T-helper 17 cell (primary cell): ENCODE data around the gene NDUFAF3. TPM values are rescaled to one million over a fixed set of nuclear protein-coding genes. Genes with fewer than 3 reads are reported as not detected.
A peak's percentile ranks its signal among the peaks of the same experiment; 100 is the strongest.

Source experiments
- ATAC-seq: fragments of 150-1000 bp; cut with Tn5 transposase; 2 replicates; pipeline ENCODE4 v1.10.0; 2021; ENCODE audit warnings: mild to moderate bottlenecking, moderate library complexity
- DNase-seq, 3 donors: peaks; one replicate each; pipeline versions ENCODE4 v3.0.0 to v3.0.0-alpha.2; 2020 to 2021
- H3K9me3 ChIP-seq: one replicate; pipeline ENCODE4 v1.7.0; 2013; ENCODE audit warnings: low read length, mild to moderate bottlenecking; ENCODE audit not compliant: control insufficient read depth, poor library complexity, severe bottlenecking
- H3K27ac Mint-ChIP-seq: one replicate; pipeline ENCODE4 v1.8.0; 2022; ENCODE audit warnings: mild to moderate bottlenecking, moderate library complexity, mixed read lengths
- H3K27me3 Mint-ChIP-seq: one replicate; pipeline ENCODE4 v1.8.0; 2022; ENCODE audit warnings: mixed read lengths
- H3K36me3 Mint-ChIP-seq: one replicate; pipeline ENCODE4 v1.8.0; 2022; ENCODE audit warnings: low read depth, mixed read lengths
- H3K4me1 Mint-ChIP-seq: one replicate; pipeline ENCODE4 v1.8.0; 2022; ENCODE audit warnings: mild to moderate bottlenecking, mixed read lengths
- H3K4me3 Mint-ChIP-seq: one replicate; pipeline ENCODE4 v1.8.0; 2022; ENCODE audit warnings: mild to moderate bottlenecking, moderate library complexity, mixed read lengths
- total RNA-seq, 4 donors: library from RNA in 2 of 4; stranded (reverse) in 2 of 4; gene quantifications; one replicate each; pipeline ENCODE4 v1.2.3 and lab custom pipeline; 2022 to 2026

The NDUFAF3 gene
- total RNA-seq, 2 donors from 2014 or later = 61.3 to 62.9 TPM

DNA sequence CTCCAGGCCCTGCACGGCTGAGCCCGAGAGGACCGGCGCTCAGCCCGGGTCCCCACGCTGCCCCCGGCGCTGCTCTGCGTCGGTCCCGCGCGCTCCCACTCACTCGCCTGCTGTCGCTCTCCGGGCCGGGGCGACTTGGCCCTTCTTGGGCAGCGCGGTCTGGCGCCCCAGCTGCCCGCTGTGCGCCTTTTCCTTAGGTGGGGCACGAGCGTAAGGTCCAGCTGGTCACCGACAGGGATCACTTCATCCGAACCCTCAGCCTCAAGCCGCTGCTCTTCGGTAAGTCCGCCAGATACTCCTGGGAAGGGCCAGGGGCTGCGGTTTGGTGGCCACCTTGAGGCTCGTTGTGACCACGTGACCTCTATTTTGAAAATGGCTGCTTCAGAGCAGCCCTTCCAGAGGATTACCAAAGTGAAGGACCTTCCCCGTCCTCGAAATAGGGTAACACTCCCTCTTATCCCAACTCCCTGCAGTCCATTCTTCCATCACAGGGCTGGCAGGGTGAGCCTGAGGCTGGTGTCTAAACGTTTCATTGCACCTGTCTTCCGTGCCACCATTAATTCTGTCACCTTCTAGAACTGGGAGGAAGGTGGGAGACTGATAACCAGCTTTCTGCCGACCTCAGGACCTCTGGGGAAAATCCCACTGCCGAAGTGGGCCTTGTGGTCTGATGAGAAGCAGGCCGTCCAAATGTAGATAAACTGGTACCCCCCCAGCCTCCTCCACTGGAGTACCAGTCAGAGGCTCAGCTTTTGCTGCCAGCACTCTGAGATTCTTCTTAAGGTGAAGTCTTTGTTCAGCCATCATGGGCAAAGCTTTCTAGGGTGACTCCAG is 31.1 kb upstream of the NDUFAF3 start:
- Mint-ChIP-seq H3K27me3 (no peaks in the 10 kb centered on the region), H3K36me3 (peaks cover under 1% of the 10 kb centered on the region), H3K4me1 (peaks cover 38% of the 10 kb centered on the region), H3K27ac (peak overlapping the region; percentile 88), H3K4me3 (peak overlapping the region; percentile 97)
- H3K9me3 ChIP-seq = no peaks in the 10 kb centered on the region
- peak in 1 of 3 donors; percentile 23 for DNase-seq
- peak; percentile 30 for ATAC-seq

DNA sequence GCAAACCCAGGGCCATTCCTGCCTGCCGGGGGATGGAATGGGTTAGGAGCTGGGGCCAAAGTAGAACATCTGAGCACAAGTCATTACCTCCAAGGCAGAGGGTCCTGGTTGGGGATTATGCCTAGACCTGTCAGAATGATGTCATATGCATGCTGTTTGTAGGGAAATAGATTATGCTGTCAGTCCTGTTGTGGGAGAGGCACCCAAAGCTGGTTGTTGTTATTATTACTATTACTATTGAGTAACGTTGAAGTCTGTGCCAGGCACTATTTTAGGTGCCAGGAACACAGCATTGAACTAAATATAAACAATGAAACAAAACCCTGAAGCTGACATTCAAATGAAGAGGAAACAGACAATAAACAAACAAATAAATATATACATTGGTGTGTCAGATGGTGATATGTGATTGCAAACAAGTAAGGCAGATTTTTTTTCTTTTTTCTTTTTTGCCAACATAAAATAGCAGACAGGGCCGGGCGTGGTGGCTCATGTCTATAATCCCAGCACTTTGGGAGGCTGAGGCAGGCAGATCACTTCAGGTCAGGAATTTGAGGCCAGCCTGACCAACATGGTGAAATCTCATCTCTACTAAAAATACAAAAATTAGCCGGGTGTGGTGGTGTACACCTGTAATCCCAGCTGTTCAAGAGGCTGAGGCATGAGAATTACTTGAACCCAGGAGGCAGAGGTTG is 29.9 kb upstream of the NDUFAF3 start:
- H3K27me3 Mint-ChIP-seq = no peaks in the 10 kb centered on the region
- H3K4me1 Mint-ChIP-seq = peaks cover 38% of the 10 kb centered on the region
- peak overlapping the region; percentile 97 for H3K4me3 Mint-ChIP-seq
- peak overlapping the region; percentile 88 for H3K27ac Mint-ChIP-seq
- no peak for DNase-seq
- H3K36me3 Mint-ChIP-seq = no peaks in the 10 kb centered on the region
- H3K9me3 ChIP-seq = no peaks in the 10 kb centered on the region
- ATAC-seq = no peak

DNA sequence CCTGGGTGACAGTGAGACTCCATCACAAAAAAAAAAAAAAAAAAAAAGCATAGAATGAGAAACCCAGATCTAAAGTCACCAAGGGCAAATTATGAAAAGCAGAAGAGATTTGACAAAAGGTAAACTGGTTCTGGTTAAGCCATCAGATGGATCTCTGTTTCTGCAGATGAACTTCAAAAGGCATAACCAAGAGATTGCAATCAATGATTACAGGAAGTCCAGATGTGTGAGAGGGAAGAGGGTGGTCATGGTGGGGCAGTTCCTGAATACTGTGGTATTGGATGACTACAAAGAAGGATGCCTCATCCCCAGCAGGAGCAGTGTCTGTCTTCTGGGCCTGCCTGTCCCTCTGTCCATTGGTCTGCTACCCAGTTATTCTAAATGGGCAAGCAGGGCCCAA is 28.1 kb upstream of the NDUFAF3 start:
- no peaks in the 10 kb centered on the region for H3K36me3 Mint-ChIP-seq
- H3K4me3 Mint-ChIP-seq = no peak overlapping the region
- H3K4me1 Mint-ChIP-seq = peaks cover 33% of the 10 kb centered on the region
- no peaks in the 10 kb centered on the region for H3K9me3 ChIP-seq
- DNase-seq (no peak), ATAC-seq (no peak)
- no peaks in the 10 kb centered on the region for H3K27me3 Mint-ChIP-seq
- no peak overlapping the region for H3K27ac Mint-ChIP-seq

DNA sequence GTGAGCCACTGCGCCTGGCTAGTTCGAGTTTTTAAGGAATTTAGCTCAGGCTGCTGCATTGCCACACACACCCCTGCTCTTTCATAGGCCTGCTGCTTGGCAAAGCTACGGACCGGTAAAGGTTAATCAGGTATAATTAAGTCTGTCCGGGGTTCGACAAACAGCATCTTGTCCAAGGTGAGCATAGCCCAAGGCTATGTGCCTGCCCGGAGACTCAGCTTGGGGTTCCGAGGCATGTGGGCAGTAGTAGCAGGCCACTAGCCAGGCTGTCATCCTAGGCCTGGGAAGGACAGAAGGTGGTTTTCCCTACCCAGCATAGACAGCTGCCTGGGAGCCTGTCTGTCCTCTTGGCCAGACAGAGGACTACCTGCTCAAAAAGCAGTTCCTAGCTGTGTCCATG is 25.3 kb upstream of the NDUFAF3 start:
- Mint-ChIP-seq H3K27ac (peak overlapping the region; percentile 4), H3K27me3 (no peaks in the 10 kb centered on the region), H3K4me3 (no peak overlapping the region), H3K36me3 (no peaks in the 10 kb centered on the region), H3K4me1 (peaks cover 15% of the 10 kb centered on the region)
- no peaks in the 10 kb centered on the region for H3K9me3 ChIP-seq
- DNase-seq = no peak
- ATAC-seq = no peak

DNA sequence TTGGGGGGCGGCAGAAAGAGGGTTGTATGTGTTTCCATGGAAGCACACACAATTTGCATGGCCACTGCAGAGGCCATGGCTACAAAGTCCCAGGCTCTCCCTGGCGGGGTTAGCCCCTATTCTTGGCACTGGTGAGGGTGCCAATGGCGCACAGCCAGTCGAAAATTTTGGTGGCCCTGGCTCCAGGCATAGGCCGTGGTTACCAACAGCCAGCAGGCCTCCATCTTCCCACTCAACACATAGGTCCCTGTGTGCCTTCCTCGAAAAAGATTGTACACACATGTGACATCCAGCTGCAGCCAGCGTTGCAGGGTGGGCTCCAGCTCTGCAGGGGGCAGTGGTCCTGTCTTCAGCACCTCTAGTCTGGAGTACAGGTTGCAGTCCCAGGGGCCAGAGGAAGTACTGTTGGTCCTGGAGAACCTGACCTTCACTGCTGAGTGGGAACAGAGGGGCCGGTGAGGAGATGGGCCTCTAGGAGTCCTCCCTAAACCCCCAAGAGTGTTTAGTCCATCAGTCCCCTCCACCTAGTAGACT is 24.8 kb upstream of the NDUFAF3 start:
- H3K4me3 Mint-ChIP-seq = no peak overlapping the region
- H3K27ac Mint-ChIP-seq = peak overlapping the region; percentile 4
- ATAC-seq (no peak), DNase-seq (no peak)
- H3K9me3 ChIP-seq = no peaks in the 10 kb centered on the region
- H3K27me3 Mint-ChIP-seq = no peaks in the 10 kb centered on the region
- peaks cover 11% of the 10 kb centered on the region for H3K4me1 Mint-ChIP-seq
- H3K36me3 Mint-ChIP-seq = no peaks in the 10 kb centered on the region

DNA sequence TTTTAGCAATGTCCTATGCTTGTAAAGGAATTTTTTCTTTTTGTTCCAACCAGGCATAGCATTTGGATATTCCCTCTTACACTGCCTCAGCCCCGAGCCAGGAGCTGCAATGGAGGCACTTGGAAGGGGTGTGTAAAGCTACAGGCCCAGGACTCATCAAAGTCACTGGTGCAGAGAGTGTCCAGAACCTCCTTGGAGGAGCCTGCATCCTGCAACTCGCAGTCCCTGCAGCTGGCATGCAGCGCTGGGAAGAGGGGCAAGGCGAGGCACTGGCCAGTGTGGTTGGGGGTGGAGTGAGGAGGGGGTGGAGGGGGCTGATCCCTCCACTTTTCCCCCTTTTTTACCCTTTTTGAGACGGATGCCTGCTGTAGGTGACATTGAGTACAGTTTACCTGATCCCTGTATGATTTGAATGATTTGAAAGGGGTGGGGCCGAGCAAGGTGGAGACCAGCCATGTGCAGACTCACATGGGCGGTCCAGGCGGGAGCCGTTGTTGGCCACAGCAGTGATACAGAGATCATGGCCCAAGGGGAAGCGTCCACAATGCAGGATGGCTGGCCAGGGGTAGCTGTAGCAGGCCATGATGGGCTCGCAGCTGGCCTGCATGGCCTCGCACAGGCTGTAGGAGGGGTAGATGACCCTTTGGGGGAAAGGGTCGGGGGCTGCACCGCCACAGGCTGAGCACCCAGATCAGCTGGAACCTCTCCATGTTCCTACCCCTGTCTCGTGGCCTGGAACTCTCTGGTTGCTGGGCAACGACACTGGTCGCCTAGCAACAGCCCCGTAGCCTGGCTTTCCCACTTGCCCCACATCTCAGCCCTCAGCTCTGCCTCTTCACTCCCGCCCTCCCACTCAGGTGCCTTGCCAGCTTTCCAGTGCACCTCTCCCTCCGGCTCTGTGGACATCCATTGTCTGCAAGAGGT is 23.9 kb upstream of the NDUFAF3 start:
- no peaks in the 10 kb centered on the region for H3K9me3 ChIP-seq
- Mint-ChIP-seq H3K4me1 (peaks cover 11% of the 10 kb centered on the region), H3K4me3 (no peak overlapping the region), H3K36me3 (no peaks in the 10 kb centered on the region), H3K27me3 (no peaks in the 10 kb centered on the region), H3K27ac (no peak overlapping the region)
- DNase-seq (no peak), ATAC-seq (no peak)

DNA sequence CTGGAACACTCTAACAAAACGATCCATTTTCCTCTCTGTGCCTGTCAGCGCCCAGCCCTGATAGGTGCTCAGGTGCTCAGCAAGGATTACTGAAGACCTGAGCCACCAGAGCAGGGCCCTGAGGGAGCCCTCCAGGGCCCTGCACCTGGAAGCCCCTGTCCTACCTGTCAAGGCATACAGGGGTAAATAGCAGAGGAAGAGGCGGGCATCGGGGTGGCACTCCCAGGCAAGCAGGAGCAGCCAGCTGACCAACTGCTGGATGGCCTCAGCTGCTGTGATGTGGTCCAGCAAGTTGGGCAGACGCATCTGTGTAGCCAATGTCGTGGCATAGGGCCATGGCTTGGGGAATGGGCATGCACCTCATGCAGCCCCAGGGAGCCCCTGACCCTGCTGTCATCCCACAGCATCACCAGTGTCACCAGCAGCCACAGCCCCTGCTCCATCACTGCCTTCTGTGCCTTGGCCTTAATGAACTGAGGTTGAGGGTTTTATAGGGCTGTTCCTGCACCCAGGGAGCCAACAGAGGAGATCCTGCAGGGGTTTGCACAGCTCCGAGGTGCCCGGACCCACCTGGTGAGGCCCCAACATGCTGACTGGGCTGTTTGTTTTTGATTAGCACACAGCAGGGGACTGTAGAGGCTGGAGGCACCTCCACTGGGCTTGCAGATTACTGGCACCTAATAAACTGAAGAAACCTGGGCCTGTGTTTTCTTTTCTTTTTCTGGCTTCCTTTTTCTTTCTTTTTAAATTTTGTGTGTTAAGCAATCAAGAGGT is 22.6 kb upstream of the NDUFAF3 start:
- Mint-ChIP-seq H3K4me3 (no peak overlapping the region), H3K27me3 (no peaks in the 10 kb centered on the region), H3K36me3 (no peaks in the 10 kb centered on the region), H3K4me1 (peaks cover 8% of the 10 kb centered on the region), H3K27ac (no peak overlapping the region)
- ATAC-seq (no peak), DNase-seq (no peak)
- no peaks in the 10 kb centered on the region for H3K9me3 ChIP-seq

DNA sequence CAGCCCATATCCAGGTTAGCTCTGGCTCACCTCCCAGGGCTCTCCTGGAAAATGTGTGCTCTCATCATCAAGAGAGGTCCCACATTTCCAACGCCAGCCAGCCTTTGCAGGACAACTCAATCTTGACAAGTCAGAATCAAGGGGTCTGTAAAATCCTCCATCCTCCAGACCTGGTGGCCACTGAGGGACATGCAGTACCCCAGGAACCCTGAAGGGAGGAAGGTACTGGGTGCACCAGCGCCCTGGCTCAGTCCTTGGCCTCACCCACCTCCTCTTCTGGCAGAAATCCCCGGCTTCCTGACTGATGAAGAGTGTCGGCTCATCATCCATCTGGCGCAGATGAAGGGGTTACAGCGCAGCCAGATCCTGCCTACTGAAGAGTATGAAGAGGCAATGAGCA is 20.8 kb upstream of the NDUFAF3 start:
- H3K4me1 Mint-ChIP-seq = peaks cover 2% of the 10 kb centered on the region
- H3K9me3 ChIP-seq = no peaks in the 10 kb centered on the region
- H3K4me3 Mint-ChIP-seq = no peak overlapping the region
- H3K27ac Mint-ChIP-seq = peak overlapping the region; percentile 53
- ATAC-seq (no peak), DNase-seq (no peak)
- no peaks in the 10 kb centered on the region for H3K36me3 Mint-ChIP-seq
- no peaks in the 10 kb centered on the region for H3K27me3 Mint-ChIP-seq

DNA sequence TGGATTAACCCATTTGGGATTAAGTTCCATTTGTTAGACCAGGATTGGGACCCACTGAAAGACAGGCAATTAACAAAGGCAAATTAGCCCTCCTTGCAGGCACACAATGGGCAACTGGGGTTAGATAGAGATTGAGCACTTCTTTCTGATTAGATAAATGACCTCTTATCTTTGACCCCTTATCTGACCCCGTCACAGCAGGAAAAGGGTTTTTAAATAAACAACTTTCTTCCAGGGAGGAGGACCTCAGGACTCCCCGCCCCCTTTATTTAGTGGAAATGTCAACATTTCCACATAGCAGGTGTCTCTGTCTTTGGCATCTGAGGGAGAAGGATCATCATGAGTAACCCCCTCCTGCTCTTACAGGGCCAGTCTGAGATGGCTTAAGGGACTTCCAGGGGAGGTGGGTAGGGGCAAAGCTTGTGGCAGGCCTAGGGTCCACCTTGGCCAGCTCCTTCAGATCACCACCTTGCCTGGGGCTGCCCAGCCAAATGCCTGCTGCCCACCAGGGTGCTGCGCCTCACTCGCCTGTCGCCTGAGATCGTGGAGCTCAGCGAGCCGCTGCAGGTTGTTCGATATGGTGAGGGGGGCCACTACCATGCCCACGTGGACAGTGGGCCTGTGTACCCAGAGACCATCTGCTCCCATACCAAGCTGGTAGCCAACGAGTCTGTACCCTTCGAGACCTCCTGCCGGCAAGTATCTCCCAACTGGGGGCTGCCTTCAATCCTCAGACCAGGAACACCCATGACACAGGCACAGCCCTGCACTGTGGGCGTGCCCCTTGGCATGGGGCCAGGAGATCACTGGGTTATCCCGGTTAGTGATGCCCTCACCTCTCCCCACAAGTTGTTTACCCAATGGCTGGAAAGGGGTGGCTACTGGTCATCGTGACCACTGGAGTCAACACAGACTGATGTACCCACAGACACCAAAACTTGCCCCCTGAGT is 17.3 kb upstream of the NDUFAF3 start:
- no peaks in the 10 kb centered on the region for H3K9me3 ChIP-seq
- no peak for ATAC-seq
- H3K27ac Mint-ChIP-seq = no peak overlapping the region
- no peak overlapping the region for H3K4me3 Mint-ChIP-seq
- H3K27me3 Mint-ChIP-seq = no peaks in the 10 kb centered on the region
- H3K36me3 Mint-ChIP-seq = peaks cover 2% of the 10 kb centered on the region
- DNase-seq = no peak
- peaks cover 26% of the 10 kb centered on the region for H3K4me1 Mint-ChIP-seq

DNA sequence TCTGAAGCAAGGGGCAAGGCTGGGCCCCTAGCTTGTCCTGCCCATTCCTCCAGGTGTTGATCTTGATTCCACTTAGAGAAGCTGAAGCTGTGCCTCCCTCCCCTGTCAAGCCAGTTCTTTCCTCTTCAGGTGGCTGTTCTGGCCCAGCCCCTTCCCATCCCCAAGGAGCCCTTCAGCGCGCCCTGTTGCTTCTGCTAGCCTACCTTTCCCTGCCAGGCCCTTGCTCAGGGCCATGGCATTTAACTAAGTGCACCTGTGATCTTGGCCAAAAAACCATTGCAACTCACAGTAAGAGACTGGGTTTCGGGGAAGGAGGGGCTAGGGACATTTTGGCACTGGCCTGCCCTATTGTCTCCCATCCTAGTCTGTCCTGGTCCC is 16.6 kb upstream of the NDUFAF3 start:
- H3K4me1 Mint-ChIP-seq = peaks cover 26% of the 10 kb centered on the region
- ATAC-seq (no peak), DNase-seq (no peak)
- H3K4me3 Mint-ChIP-seq = no peak overlapping the region
- H3K9me3 ChIP-seq = no peaks in the 10 kb centered on the region
- H3K27me3 Mint-ChIP-seq = no peaks in the 10 kb centered on the region
- H3K27ac Mint-ChIP-seq = no peak overlapping the region
- H3K36me3 Mint-ChIP-seq = peaks cover 2% of the 10 kb centered on the region

DNA sequence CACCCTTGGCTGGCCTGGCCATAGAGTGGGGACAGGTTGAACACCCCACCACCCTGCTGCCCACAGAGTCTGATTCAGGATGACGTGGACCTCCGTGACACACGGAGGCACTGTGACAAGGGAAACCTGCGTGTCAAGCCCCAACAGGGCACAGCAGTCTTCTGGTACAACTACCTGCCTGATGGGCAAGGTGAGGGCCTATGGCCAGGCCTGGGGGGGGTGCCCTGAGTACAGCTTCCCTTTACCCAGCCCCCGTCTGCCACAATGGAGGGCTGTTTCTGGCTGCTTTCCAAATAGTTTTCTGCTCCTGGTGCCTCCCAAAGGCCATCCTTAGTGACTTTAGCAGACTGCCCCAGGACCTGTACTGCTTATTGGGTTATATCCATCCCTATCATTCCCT is 15.9 kb upstream of the NDUFAF3 start:
- H3K27ac Mint-ChIP-seq = peak overlapping the region; percentile 99

More for the DNA sequence above, 15.9 kb upstream of the NDUFAF3 start:
- Mint-ChIP-seq H3K4me1 (peaks cover 26% of the 10 kb centered on the region), H3K27me3 (no peaks in the 10 kb centered on the region), H3K36me3 (peaks cover 2% of the 10 kb centered on the region), H3K4me3 (peak overlapping the region; percentile 100)
- no peak for DNase-seq
- ATAC-seq = no peak
- no peaks in the 10 kb centered on the region for H3K9me3 ChIP-seq
